HCT116 (cell line): ENCODE measurements around the gene RND3. TPM values are rescaled to one million over a fixed set of nuclear protein-coding genes. Genes with fewer than 3 reads are reported as not detected.

ENCODE experiments used
- ATAC-seq: fragments of 200-7000 bp; cut with Tn5 transposase; 2 replicates; pipeline ENCODE4 v1.9.1; 2020; ENCODE audit warnings: mild to moderate bottlenecking, moderate library complexity
- BruUV-seq: library from RNA; stranded (reverse); fragments of 400-500 nt; replicated peaks from 2 replicates; lab custom pipeline; 2021; lab: Mats Ljungman, UMichigan
- CTCF ChIA-PET: fragments of 300-600 bp; sonication (Branson Sonifier 250); formaldehyde crosslinking; loops from one replicate; lab custom pipeline; 2021; ENCODE audit warnings: antibody characterized with exemption; lab: Charles Lee
- POLR2A ChIA-PET: fragments of 300-600, 350-600 bp; sonication (Branson Sonifier 250); formaldehyde crosslinking; loops from one replicate; lab custom pipeline; 2021; ENCODE audit warnings: antibody characterized with exemption; lab: Charles Lee
- RAD21 ChIA-PET, 2 experiments: fragments of 300-600 bp; sonication (Branson Sonifier 250); formaldehyde crosslinking; loops; one replicate each; lab custom pipeline; 2023; ENCODE audit warnings: low total read pairs in 2 of 2; ENCODE audit not compliant: uncharacterized antibody in 2 of 2, unreplicated experiment in 2 of 2, low non-redundant PET in 1 of 2; lab: Charles Lee
- DNase-seq: peaks from one replicate; pipeline ENCODE4 v3.0.0-alpha.2; 2010; ENCODE audit warnings: low read depth, low spot score
- H2AFZ ChIP-seq: fragments of 200-600 bp; shearing (Covaris generic), sonication (generic); 2 replicates; pipeline ENCODE4 v1.6.1; 2017; ENCODE audit warnings: low read depth, mixed run types, mixed read lengths, antibody characterized with exemption, low read length; ENCODE audit not compliant: poor library complexity, severe bottlenecking
- H3K27ac ChIP-seq: 2 replicates; pipeline ENCODE4 v1.5.1; 2012; ENCODE audit warnings: low read depth, low read length
- H3K27me3 ChIP-seq: fragments of 200-600 bp; sonication (generic); 2 replicates; pipeline ENCODE4 v1.6.1; 2016; ENCODE audit warnings: mixed run types, low read length, mixed read lengths; ENCODE audit not compliant: insufficient read depth
- H3K36me3 ChIP-seq, 2 experiments: fragments of 200-500 bp in 1 of 2; fragments of 200-600 bp in 1 of 2; sonication (Bioruptor generic) in 1 of 2; sonication (generic) in 1 of 2; 2 replicates each; pipeline versions ENCODE4 v1.5.1 to v1.6.1; 2014 to 2016; ENCODE audit warnings: low read length in 2 of 2, inconsistent platforms in 1 of 2, mixed read lengths in 1 of 2, mixed run types in 1 of 2; ENCODE audit not compliant: insufficient read depth in 2 of 2, control insufficient read depth in 1 of 2
- H3K4me1 ChIP-seq, 2 experiments: fragments of 200-600 bp in 1 of 2; sonication (generic) in 1 of 2; 2 replicates each; pipeline versions ENCODE4 v1.5.1 to v1.6.1; 2012 to 2017; ENCODE audit warnings: low read length in 2 of 2, inconsistent platforms in 1 of 2, mild to moderate bottlenecking in 1 of 2, mixed read lengths in 1 of 2, mixed run types in 1 of 2, moderate library complexity in 1 of 2; ENCODE audit not compliant: insufficient read depth in 2 of 2, control insufficient read depth in 1 of 2
- H3K4me2 ChIP-seq: fragments of 200-600 bp; sonication (generic); 2 replicates; pipeline ENCODE4 v1.6.1; 2017; ENCODE audit warnings: mixed run types, low read length, mixed read lengths
- H3K4me3 ChIP-seq, 2 experiments: fragments of 200-600 bp in 1 of 2; sonication (generic) in 1 of 2; replicated peaks in 1 of 2; 2 replicates each; pipeline ENCODE4 v1.5.1; 2011 to 2016; ENCODE audit warnings: low read length in 2 of 2, control low read depth in 1 of 2, low read depth in 1 of 2, mild to moderate bottlenecking in 1 of 2, mixed read lengths in 1 of 2, mixed run types in 1 of 2
- H3K79me2 ChIP-seq: fragments of 200-600 bp; sonication (generic); 2 replicates; pipeline ENCODE4 v1.6.1; 2017; ENCODE audit warnings: mild to moderate bottlenecking, mixed run types, low read length, moderate library complexity, mixed read lengths; ENCODE audit not compliant: insufficient read depth
- H3K9ac ChIP-seq: fragments of 200-600 bp; sonication (generic); 2 replicates; pipeline ENCODE4 v1.6.1; 2016; ENCODE audit warnings: low read length, mixed read lengths
- H3K9me2 ChIP-seq: fragments of 200-600 bp; sonication (generic), shearing (Covaris generic); 2 replicates; pipeline ENCODE4 v1.6.1; 2017; ENCODE audit warnings: mixed run types, mild to moderate bottlenecking, moderate library complexity; ENCODE audit not compliant: insufficient read depth
- H3K9me3 ChIP-seq, 2 experiments: fragments of 200-500 bp in 1 of 2; fragments of 200-600 bp in 1 of 2; sonication (Bioruptor generic) in 1 of 2; sonication (generic) in 1 of 2; 2 replicates each; pipeline ENCODE4 v1.6.1; 2014 to 2017; ENCODE audit warnings: low read length in 2 of 2, mixed read lengths in 2 of 2, inconsistent platforms in 1 of 2, low read depth in 1 of 2, mild to moderate bottlenecking in 1 of 2, mixed run types in 1 of 2, moderate library complexity in 1 of 2; ENCODE audit not compliant: control insufficient read depth in 1 of 2, insufficient read depth in 1 of 2
- H4K20me1 ChIP-seq: fragments of 200-600 bp; sonication (generic), shearing (Covaris generic); 2 replicates; pipeline ENCODE4 v1.6.1; 2017; ENCODE audit warnings: mixed run types, mild to moderate bottlenecking, moderate library complexity; ENCODE audit not compliant: insufficient read depth
- CBX3 ChIP-seq: IDR thresholded peaks from 2 replicates; pipeline ENCODE4 v1.6.1; 2012; ENCODE audit warnings: low read depth
- EGR1 ChIP-seq: IDR thresholded peaks from 2 replicates; pipeline ENCODE4 v1.6.1; 2012; ENCODE audit warnings: low read depth
- ELF1 ChIP-seq: IDR thresholded peaks from 2 replicates; pipeline ENCODE4 v1.6.1; 2012; ENCODE audit warnings: low read depth, borderline replicate concordance
- EZH2phosphoT487 ChIP-seq: fragments of 200-600 bp; IDR thresholded peaks from 2 replicates; pipeline ENCODE4 v1.6.1; 2018; ENCODE audit warnings: antibody characterized with exemption, borderline replicate concordance
- JUND ChIP-seq: IDR thresholded peaks from 2 replicates; pipeline ENCODE4 v1.6.1; 2012
- MAX ChIP-seq: IDR thresholded peaks from 2 replicates; pipeline ENCODE4 v1.6.1; 2012
- POLR2A ChIP-seq: IDR thresholded peaks from 2 replicates; pipeline ENCODE4 v1.7.0; 2011; ENCODE audit warnings: borderline replicate concordance; ENCODE audit not compliant: insufficient read depth, insufficient read length; ENCODE audit errors: extremely low read depth
- RAD21 ChIP-seq: IDR thresholded peaks from 2 replicates; pipeline ENCODE4 v1.6.1; 2012; ENCODE audit warnings: low read depth, mild to moderate bottlenecking
- SP1 ChIP-seq: IDR thresholded peaks from 2 replicates; pipeline ENCODE4 v1.6.1; 2012; ENCODE audit warnings: low read depth
- SRF ChIP-seq: IDR thresholded peaks from 2 replicates; pipeline ENCODE4 v1.6.1; 2012; ENCODE audit warnings: low read depth
- TCF7L2 ChIP-seq: IDR thresholded peaks from 2 replicates; pipeline ENCODE4 v1.7.0; 2011; ENCODE audit warnings: borderline replicate concordance, inconsistent platforms; ENCODE audit not compliant: insufficient read depth, insufficient read length; ENCODE audit errors: extremely low read depth
- YY1 ChIP-seq: IDR thresholded peaks from 2 replicates; pipeline ENCODE4 v1.6.1; 2011; ENCODE audit warnings: low read length, low read depth, moderate library complexity, mild to moderate bottlenecking; ENCODE audit not compliant: insufficient replicate concordance; ENCODE audit errors: extremely low read depth
- ZFX ChIP-seq: fragments of 450-650 bp; IDR thresholded peaks from 2 replicates; pipeline ENCODE4 v1.6.1; 2017
- intact Hi-C: fragments of 100-400 bp; cut with micrococcal nuclease; formaldehyde crosslinking; loops from 2 replicates; pipeline ENCODE4 v1.10.0; 2022
- total RNA-seq: library from RNA; stranded (reverse); gene quantifications from one replicate; pipeline ENCODE4 v1.2.1, GENCODE V29; 2021; ENCODE audit not compliant: unreplicated experiment

RND3 gene
- total RNA-seq, 1 experiment from 2014 or later, result 15.0 TPM

DNA sequence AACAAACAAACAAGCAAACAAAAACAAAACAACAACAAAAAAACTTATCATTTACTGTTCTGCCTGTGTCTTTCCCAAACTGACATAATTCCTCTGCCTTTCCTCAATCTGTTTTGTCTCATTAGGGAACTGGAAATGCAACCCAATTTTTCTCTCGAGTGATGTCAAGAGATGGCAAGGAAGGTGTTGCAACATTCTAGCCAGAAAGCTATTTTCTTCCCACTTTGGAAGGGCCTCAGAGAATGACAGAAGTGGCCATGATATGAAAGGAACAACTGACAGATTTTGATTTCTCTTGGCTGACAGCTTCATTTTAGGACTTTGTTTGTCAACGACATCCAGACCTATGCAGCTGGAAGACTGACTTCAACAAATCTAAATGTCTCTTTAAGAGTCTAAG is 24.7 kb downstream of the RND3 start:
- no TSS peak for BruUV-seq
- H2AFZ ChIP-seq, result no peak overlapping the region
- no peaks in the 10 kb centered on the region for H3K36me3 ChIP-seq
- no peaks in the 10 kb centered on the region for H3K27me3 ChIP-seq
- intact Hi-C loops, result no loop called here
- H4K20me1 ChIP-seq, result no peaks in the 10 kb centered on the region
- no peak for TF ChIP-seq EZH2phosphoT487
- no peak for TF ChIP-seq TCF7L2
- TF ChIP-seq CBX3, result no peak
- no peaks in the 10 kb centered on the region for H3K79me2 ChIP-seq
- ChIA-PET POLR2A (no interaction called here), CTCF (no interaction called here), RAD21 (no interaction called here)
- H3K27ac ChIP-seq, result no peak overlapping the region
- H3K4me1 ChIP-seq, result no peaks in the 10 kb centered on the region; a peak in 1 of 4 replicates
- H3K9me3 ChIP-seq, result no peaks in the 10 kb centered on the region
- H3K9ac ChIP-seq, result no peak overlapping the region
- H3K4me3 ChIP-seq, result no peak overlapping the region
- no peak overlapping the region for H3K4me2 ChIP-seq
- DNase-seq (no peak), ATAC-seq (no peak)
- no peaks in the 10 kb centered on the region for H3K9me2 ChIP-seq

GRCh38 chr2:150459281-150459680 is 28.2 kb downstream of the RND3 start:
- H3K4me1 ChIP-seq, result no peaks in the 10 kb centered on the region
- ChIA-PET POLR2A (no interaction called here), CTCF (no interaction called here)
- no peaks in the 10 kb centered on the region for H3K36me3 ChIP-seq
- H3K79me2 ChIP-seq, result no peaks in the 10 kb centered on the region
- BruUV-seq, result no TSS peak
- H4K20me1 ChIP-seq, result no peaks in the 10 kb centered on the region
- no peaks in the 10 kb centered on the region for H3K9me3 ChIP-seq
- no peak overlapping the region for H3K27ac ChIP-seq
- no peaks in the 10 kb centered on the region for H3K27me3 ChIP-seq
- no peak overlapping the region for H2AFZ ChIP-seq
- intact Hi-C loops, result no loop called here
- DNase-seq, result no peak
- TF ChIP-seq RAD21 (no peak), MAX (no peak), ZFX (no peak), JUND (no peak), YY1 (no peak), SP1 (no peak), EZH2phosphoT487 (no peak), TCF7L2 (no peak), EGR1 (no peak), SRF (no peak), POLR2A (no peak), CBX3 (no peak), ELF1 (no peak)
- TF ChIP-seq, all 23 proteins: peak for 0
- no peak overlapping the region for H3K4me2 ChIP-seq
- H3K9me2 ChIP-seq, result no peaks in the 10 kb centered on the region
- ATAC-seq, result no peak
- no peak overlapping the region for H3K9ac ChIP-seq
- H3K4me3 ChIP-seq, result no peak overlapping the region
- RAD21 ChIA-PET, result no interaction called here
